ENCODE data around the gene LRRK1. TPM values are rescaled to one million over a fixed set of nuclear protein-coding genes. Genes with fewer than 3 reads are reported as not detected.
A peak's percentile ranks its signal among the peaks of the same experiment; 100 is the strongest.

Gene LRRK1
- total RNA-seq, 1 experiment from 2014 or later: not detected

DNA sequence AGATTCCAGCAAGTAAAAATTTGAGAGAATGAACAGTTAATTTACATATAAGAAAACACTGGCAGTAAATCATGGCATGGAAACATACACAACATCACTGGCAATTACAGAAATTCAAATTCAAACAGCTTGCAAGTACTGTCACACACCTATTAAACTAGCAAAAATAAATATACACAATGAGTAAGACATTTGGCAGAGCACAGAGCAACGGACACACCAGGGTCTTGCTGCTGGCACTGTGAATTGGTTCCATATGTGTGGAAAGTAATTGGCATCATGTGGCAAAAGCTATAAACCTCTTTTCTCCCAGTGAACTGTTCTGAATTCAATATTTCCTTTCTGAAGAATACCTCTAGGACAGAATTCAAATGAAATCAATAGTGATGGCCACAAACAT, 78.3 kb downstream of the LRRK1 start:
- in situ Hi-C loops (cut with HindIII; ENCODE audit: low sequenced_read_pairs): no loop called here

DNA sequence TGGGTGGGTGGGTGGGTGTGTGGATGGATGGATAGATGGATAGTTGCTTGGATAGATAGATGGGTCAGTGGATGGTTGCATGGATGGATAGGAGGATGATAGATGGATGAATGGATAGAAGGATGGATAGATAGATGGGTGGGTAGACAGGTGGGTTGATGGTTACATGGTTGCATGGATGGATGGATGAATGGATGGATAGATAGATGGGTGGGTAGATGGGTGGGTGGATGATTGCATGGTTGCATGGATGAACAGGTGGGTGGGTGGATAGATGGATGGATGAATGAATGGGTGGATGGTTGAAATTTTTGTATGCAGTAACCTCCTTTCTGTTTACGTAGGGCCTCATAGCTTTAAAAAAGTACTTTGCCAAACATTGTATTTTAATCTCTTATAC, 79.5 kb downstream of the LRRK1 start:
- DNase-seq (ENCODE audit: low spot score): no peak
- in situ Hi-C loops (cut with HindIII; ENCODE audit: low sequenced_read_pairs): no loop called here

More for the DNA sequence above, 78.3 kb downstream of the LRRK1 start:
- no peak for DNase-seq (ENCODE audit: low spot score)

DNA sequence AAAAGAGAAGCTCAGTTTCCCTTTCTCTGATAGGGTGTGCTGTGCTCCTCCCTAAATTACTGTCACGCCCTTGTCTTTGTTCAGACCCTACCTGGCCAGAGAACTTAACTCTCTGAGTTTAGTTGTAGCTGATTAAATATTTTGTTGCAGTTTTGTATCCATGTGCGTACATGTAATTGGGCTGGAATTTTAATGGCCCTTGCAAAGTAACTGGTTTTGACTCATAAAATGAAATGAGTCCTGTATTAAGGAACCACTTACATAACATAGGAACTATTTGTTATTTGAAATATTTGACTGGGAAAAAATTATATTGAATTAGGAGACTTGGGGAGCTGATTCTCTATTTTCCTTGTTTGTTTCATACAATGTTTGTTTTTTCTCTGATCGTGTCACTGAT, 80.2 kb downstream of the LRRK1 start:
- no peak for DNase-seq (ENCODE audit: low spot score)
- in situ Hi-C loops (cut with HindIII; ENCODE audit: low sequenced_read_pairs): no loop called here

DNA sequence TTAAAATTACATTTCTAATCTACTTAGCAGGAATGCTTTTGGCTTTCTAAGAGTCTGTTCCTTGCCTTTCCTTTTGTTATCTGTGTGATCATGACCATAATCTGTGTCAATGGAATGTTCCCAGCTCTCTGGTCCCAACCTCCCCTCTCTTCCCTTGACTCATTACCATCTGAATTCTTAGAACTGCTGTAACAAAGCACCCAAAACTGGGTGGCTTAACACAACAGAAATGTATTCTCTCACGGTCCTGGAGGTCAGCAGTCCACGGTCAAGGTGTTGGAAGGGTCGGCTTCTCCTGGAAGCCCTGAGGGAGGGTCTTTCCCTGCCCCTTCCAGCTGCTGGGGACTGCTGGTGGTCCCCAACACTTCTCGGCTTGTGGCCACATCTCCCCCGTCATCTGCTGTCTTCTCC, 81.1 kb downstream of the LRRK1 start:
- in situ Hi-C loops (cut with HindIII; ENCODE audit: low sequenced_read_pairs): no loop called here
- DNase-seq (ENCODE audit: low spot score): no peak

DNA sequence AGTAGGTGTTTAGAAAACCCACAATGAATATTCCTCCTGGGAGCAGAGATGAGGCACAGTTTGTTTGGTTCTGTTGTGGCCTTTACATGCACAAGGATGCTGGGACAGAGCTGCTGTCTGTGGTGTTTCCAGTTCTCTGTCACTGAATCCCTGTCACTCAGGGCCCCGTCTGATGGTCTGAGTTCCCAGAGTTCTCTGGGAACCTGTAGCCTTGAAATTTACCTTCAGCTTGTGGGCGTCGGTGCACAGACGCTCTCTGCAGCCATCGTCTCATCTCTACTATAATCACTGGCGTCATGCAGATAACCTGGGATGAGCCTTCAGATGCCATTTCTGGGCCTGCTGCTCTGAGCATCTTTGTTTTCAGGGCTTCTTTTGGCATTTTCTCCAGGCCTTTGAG, 81.9 kb downstream of the LRRK1 start:
- in situ Hi-C loops (cut with HindIII; ENCODE audit: low sequenced_read_pairs): no loop called here
- no peak for DNase-seq (ENCODE audit: low spot score)

DNA sequence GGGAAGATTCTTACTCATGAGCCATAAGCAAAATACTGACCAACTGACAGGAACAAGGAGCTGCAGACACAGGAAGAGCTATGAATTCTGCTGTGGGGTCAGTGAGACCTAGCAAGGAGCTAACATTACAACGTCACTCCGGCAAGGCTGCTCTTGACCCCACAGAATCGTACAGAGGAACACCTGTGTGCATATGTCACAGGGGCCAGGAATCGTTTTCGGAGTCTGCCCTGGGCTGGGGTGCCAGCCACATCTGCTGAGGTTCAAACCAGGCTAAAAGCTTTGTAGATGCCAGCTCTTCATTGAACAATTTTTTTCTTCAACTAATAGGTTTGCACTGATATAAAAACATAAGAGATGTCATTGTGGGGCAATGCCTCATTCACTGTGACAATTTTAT, 82.6 kb downstream of the LRRK1 start:
- in situ Hi-C loops (cut with HindIII; ENCODE audit: low sequenced_read_pairs): no loop called here
- DNase-seq (ENCODE audit: low spot score): no peak

DNA sequence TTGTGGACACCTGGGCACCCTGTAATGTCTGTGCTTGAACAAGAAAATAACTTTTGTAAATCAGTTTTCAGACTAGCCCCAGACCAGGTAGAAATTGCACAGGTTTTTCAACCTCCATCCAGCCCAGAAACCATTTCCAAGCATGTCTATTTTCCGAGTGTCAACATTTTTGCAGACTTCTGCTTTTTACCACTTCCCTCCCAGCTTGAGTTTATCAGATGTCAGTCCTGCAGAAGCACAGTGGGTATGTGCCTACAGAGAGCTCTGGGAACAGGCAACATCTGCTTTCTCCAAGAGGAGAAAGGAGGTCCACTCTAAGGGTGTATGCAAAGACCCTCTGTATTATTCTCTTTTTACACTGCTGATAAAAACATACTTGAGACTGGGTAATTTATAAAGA, 83.9 kb downstream of the LRRK1 start:
- DNase-seq (ENCODE audit: low spot score): no peak
- in situ Hi-C loops (cut with HindIII; ENCODE audit: low sequenced_read_pairs): no loop called here

DNA sequence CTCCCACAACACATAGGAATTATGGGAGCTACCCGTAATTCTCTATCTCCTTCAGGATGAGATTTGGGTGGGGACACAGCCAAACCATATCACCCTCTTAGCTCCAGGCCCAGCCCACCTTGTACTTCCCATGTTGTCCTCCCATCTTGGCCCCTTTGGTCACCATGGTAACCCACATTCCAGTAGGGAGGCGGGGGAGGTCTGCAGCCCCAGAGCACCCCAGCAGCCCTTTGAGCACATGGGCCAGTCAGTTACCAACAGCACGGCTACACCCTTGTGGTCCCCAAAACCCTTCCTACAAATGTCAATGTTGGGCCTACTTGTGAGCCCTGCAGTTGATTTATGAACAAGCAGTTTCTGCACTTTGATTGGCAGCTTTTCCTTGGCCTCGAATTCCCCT, 84.5 kb downstream of the LRRK1 start:
- no peak for DNase-seq (ENCODE audit: low spot score)
- in situ Hi-C loops (cut with HindIII; ENCODE audit: low sequenced_read_pairs): no loop called here

DNA sequence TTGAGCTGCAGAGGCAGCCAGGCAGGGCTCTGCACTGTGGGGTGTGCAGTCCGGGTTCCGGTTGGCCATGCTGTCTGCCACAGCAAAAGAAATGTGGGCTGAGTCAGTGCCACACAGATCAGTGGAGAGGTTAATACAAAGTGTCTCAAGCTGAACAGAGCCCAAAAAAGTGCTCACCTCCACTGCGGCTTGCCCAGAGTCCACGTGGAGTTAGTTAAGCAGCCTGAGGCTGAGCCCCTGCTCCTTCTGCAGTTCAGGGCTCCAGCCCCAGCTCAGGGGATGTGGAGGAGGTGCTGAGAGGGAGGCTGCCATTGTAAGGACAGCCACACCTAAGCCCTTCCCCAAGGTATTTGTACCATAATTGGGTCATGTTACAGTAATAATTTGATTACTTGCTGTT, 85.3 kb downstream of the LRRK1 start:
- no peak for DNase-seq (ENCODE audit: low spot score)
- in situ Hi-C loops (cut with HindIII; ENCODE audit: low sequenced_read_pairs): no loop called here

DNA sequence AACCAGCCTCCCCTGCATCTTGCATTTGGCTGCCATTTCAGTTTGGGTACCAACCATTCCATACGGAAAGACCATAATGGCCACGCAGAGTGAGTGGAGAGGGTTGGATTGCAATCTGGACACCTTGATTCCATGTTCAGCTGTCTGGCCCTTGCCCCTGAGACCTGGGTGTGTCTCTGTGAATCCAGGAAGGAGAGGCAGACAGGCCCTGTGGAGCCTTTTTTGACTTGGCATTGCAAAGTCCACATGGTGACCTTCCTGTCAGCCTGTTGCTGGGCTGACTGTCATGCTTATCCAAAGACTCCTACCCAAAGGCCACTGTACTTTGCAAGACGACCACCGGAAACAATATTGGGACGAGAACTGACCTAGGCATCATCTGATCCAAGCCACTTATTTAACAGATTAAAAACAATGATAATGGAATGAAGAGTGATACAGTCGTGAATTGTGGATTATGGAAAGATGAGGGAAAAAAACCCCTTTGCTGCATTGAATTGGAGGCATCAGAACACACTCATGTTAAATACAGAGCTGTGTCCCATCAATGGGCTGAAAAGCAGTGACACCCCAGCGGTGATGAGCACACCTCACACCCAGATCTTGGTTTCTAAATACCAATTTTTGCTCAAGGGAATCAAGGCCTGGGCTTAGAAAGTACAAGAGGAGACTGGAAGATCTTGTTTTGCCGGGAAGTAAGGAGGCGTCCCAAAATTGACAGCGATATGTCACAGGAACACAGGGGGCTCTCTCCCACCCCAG, 86.0 kb downstream of the LRRK1 start:
- DNase-seq (ENCODE audit: low spot score): no peak
- in situ Hi-C loops (cut with HindIII; ENCODE audit: low sequenced_read_pairs): no loop called here

DNA sequence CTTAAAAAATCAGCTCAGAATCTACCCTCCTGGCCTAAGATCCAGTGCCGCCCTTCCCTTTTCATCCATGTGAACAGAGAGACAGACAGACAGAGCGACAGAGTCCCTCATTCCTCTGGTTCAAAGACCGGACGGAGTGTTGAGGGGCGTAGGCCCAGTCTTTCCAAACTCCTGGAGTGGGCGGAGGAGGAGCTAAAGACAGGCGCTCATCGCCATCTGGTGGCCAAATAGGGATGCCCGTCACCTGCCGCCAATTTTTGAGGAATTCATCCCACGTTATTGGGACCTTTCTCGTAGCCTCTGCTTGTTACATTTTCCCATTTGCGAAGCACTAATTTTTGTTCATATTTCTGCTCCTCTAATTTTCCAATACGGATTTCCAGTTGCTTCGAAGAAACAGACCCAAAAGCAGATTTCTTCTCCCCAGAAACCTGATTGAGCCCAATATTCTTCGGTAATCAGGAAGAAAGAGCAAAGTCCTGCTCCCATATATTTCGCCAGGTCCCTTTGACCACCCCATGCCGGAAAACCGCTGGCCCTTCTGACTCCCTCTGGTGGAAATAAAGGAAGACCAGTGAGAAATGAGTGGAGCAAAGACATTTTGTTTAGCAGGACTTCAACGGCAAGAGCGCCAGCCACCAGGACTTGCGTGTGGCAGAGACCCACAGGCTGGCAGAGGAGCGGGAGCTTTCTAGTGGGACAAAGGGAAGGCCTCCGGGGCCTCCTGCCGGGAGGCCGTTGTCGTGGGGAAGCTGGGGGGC, 88.0 kb downstream of the LRRK1 start:
- DNase-seq (ENCODE audit: low spot score): peak; percentile 82
- in situ Hi-C loops (cut with HindIII; ENCODE audit: low sequenced_read_pairs): no loop called here

DNA sequence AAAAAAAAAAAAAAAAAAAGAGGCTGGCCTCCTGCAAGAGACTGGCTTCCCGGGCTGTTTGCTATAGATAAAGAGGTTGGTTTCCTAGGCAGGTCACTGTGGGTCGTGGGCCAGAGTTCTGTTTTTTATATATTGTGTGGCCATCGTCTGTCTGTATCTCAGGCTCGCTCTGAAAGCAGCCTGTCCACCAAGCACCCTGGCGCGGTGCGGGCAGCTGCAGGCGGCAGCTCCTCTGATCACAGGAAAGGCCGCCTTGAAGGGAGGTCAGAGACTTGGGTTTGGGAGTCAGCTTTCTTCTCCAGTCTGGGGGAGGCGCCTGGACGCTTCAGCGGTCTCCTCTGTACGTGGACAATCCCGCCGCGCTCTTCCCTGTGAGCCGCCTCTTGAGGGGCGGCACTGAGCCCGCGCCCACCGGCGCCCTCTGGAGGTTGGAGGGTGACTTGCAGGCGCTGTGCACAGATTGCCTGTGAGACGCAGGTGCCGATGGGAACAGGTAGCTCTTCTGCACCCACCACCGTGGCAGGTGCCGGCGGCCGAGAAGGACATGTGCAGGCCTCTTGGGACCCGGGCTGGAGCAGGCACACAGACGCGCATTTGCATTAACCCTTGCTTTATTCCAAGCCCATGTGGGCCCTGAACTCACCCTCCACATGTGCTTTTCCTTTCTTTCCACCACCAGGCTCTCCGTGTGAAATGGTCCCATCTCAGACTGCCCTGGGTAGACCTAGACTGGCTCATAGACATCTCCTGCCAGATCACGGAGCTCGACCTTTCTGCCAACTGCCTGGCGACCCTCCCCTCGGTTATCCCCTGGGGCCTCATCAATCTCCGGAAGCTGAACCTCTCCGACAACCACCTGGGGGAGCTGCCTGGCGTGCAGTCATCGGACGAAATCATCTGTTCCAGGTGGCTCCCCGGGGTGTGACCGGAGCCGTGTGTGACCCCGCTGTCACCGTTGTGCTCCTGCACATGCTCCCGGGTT, 89.3 kb downstream of the LRRK1 start:
- in situ Hi-C loops (cut with HindIII; ENCODE audit: low sequenced_read_pairs): no loop called here
- DNase-seq (ENCODE audit: low spot score): peak; percentile 84

DNA sequence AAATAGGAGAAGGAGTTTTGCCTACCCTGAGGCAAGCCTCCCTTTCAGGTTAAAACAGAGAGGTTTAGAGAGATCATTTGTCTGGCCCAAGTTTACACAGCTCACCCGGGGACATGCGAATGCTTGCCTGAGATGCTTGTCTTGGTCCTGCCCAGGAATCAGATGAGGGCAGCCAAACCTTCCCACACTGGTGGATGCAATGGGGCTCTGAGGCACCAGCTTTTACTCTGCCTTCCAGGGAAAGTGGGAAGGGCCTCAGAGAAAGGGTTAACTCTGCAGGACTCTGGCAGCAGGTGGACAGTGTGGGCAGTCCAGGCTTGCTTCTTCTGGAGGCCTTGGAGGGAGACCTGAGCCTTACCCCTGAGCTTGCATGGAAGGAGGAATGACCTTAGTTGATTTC, 90.0 kb downstream of the LRRK1 start:
- in situ Hi-C loops (cut with HindIII; ENCODE audit: low sequenced_read_pairs): no loop called here
- no peak for DNase-seq (ENCODE audit: low spot score)

DNA sequence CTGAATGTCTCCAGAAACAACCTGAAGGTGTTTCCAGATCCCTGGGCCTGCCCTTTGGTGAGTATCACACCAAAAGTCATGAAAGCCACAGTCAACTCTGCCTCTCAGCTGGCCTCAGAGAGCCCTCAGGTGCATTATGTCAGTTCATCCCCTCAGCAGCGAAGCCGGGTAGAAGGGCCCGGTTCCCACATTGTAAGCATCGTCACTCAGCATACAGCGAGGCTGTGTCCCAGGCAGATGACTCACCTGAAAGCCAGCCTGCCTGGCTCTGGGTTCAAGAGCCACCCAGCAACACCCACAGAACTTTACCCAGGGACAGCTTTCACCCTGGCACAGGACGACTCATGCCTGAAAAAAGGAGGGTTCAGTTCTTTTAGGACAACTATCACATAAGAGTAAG, 91.6 kb downstream of the LRRK1 start:
- no peak for DNase-seq (ENCODE audit: low spot score)
- in situ Hi-C loops (cut with HindIII; ENCODE audit: low sequenced_read_pairs): no loop called here

DNA sequence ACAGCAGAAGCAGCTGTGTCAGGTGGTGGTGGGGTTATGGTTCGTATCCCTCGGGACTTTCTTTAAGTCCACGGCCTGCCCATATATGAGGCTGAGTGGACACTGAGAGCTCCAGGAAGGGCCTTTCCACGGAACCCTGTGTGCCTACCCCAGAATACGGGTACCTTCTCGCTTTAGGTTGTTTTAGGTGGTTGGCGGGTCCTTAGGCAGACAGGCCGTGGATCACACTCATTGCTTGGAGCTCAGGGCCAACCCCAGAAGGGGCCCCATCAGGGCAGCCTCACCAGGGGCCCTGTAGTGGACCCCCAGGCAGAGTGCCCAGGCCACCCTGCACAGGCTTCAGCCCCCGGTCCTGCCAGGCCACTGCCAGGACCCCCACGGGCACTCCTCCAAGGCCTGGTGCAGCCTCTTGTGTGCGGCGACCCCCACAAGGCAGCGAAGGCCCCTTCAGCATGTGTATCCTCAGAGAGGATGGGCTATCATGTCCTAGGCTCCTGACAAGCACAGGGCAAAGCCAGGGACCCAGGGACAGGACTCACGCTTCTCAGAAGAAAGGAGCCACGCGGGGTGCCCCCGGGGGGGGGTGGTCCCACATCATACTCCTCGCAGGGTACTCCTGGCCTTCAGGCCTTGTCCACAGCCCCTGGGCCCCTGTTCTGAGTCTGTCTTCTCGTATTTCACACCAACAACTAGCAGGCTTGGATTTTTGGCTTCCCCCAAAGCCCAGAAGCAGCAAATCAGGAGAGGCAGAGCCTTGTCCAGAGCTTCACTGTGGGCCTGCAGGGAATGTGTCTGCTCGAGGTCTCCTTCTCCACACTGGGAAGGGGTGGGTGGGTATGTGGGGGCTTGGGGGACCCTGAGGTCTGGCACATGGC, 93.4 kb downstream of the LRRK1 start:
- DNase-seq (ENCODE audit: low spot score): no peak
- in situ Hi-C loops (cut with HindIII; ENCODE audit: low sequenced_read_pairs): no loop called here

DNA sequence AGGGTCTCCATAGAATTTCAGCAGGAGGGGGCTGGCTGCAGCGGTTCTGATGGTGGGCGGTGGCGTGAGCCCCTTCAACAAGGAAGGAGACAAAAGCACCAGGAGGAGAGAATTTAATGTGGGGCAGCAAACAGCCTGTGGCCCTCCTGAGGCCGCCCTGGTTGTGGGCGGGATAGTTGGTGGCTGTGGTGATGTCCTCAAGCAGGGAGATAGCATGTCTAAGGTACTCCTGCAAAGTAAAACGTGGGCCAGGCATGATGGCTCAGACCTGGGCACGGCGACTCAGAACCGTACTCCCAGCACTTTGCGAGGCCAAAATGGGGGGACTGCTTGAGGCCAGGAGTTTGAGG, 94.0 kb downstream of the LRRK1 start:
- in situ Hi-C loops (cut with HindIII; ENCODE audit: low sequenced_read_pairs): no loop called here
- no peak for DNase-seq (ENCODE audit: low spot score)

DNA sequence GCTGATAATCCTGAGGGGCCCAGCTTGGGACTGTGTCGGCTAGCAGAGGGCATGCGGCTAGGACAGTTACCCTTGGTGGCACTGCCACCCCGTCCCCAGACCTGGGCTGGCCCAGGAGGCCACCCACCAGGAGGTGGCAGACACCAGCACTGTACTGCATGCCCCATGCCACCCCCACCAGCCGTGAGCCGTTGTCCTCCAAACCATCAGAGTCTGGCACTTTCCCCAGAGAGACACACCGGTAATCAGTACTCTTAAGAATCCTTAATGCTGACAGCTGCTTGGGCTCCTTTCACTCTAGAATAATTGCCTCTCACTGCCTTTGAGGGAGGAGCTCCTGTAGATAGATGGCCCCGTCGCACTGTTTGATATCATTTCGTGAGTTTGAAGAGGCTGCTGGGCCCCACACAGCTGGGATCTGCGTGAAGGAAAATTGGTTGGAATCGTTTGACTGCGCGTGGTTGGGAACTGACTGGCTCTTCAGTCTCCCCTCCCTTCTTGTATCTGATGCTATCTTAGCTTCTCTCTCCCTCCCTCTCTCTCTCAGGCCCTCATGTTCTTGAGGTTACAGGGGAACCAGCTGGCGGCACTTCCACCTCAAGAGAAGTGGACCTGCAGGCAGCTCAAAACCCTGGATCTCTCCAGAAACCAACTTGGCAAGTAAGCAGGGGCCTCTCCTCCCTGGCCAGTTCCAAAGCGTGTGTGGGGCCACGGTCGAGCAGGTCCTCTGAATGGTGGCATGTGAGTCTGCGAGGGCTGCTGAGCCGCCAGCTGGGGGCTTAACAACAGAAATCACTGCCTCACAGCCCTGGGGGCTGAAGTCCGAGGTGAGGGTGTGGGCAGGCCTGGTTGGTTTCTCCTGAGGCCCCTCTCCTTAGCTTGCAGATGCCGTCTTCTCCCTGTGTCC, 94.9 kb downstream of the LRRK1 start:
- in situ Hi-C loops (cut with HindIII; ENCODE audit: low sequenced_read_pairs): no loop called here
- DNase-seq (ENCODE audit: low spot score): no peak
